Cerebellar cortex (tissue), 1 donor: ENCODE results near the gene RAB5B.
"Not testable (repeated sequence)": the region's sequence is repeated elsewhere in the genome, so short reads cannot be mapped to it uniquely, and the experiment has no call there.

Experiments
- DNase-seq: peaks from one replicate; pipeline ENCODE4 v3.0.0-alpha.2; 2015; ENCODE audit warnings: low spot score

The RAB5B gene

DNA sequence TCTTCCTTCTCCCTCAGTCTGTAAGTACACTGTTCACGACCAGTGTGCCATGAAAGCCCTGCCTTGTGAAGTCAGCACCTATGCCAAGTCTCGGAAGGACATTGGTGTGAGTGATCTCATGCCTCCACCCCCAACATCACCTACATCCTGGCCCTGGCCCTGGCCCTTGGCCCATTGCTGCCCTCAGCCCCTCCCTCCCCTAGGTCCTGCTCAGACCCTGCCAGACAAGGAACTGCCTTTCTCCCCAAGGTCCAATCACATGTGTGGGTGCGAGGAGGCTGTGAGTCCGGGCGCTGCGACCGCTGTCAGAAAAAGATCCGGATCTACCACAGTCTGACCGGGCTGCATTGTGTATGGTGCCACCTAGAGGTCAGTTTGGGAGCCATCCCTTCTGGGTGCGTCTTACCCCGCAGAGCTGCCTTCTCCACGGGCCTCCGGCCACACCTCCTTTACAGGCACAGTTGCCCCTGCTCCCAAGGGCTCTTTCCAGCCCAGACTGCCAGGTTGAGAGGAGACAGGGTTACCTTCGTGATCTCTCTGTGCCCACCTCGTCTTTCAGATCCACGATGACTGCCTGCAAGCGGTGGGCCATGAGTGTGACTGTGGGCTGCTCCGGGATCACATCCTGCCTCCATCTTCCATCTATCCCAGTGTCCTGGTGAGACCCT lies 33.7 kb upstream of the RAB5B start:
- DNase-seq: peak; percentile 87

DNA sequence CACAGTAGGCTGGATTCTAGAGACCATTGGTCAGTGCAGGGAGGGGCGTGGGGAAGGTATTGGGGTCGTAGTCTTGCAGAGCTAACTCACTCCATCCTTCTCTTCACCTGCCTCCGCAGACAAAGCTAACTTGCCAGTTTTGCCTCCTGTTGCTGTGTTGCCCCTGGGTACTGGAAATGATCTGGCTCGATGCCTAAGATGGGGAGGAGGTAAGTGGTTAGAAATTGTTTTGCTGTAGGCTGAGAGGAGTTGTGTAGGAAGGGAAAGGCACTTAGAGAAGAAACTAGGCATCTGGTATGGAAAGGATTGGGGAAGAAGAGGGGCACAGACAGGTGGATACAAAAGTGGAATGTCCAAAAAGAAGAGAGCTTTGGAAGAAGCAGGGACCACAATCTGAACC lies 31.8 kb upstream of the RAB5B start:
- no peak for DNase-seq

DNA sequence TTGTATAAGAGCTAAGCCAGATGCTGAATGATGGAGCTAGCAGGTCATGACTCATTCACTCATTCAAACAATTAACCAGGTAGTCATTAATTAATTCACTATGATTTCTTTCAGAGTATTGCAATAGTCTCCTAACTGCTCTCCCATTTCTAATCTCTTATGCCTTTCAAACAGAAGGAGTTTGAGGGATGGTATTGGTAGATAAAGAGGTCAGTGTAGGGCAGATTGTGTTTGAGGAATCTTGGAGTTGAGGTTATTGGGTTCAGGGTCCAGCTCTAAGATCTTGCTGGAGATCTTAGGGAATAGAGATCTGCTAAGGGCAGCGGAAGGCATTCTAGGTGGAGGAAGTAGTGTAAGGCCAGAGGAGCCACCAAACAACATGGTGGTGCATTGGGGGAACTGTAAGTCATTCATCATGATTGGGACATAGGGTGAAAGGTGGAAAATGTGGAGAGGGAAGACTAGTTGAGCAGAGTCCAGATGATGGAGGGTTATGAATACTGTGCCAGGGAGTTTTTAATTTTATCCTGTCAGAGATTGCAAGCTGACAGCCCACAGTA lies 31.2 kb upstream of the RAB5B start:
- DNase-seq: no peak

DNA sequence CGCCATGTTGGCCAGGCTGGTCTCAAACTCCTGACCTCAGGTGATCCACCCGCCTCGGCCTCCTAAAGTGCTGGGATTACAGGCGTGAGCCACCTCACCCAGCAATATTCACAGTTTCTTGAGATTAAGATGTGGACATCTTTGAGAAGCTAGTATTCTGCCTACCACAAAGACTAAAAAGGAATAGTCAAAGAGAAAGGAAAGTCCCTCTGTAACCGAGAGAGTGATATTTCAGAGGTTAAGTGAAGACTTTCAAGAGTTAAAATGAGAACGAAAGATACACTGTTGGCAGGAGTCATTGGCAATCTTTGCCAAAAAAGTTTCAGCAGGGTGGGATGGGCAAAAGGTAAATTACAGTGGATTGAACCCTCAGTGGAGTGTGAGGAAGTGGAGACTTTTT lies 27.3 kb upstream of the RAB5B start:
- DNase-seq: no peak

DNA sequence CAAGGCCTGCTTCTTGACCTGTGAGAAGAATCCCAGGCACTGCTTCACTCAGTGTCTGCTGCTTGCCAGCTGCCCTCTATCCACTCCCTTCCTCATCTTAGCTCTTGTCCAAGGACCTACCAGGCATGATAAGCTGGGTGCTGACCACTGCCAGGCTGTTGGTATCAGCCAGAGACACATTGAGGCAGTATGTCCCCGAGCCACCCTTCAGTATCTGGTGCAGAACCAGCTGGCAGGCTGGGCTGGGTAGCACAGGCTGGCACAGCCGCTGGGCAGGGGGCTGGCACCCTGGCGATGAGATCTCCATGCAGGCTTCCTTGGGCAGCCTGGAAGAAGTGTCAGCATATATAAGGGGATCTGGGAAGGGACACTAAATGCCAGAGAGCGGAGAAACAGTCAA lies 18.5 kb upstream of the RAB5B start:
- no peak for DNase-seq

DNA sequence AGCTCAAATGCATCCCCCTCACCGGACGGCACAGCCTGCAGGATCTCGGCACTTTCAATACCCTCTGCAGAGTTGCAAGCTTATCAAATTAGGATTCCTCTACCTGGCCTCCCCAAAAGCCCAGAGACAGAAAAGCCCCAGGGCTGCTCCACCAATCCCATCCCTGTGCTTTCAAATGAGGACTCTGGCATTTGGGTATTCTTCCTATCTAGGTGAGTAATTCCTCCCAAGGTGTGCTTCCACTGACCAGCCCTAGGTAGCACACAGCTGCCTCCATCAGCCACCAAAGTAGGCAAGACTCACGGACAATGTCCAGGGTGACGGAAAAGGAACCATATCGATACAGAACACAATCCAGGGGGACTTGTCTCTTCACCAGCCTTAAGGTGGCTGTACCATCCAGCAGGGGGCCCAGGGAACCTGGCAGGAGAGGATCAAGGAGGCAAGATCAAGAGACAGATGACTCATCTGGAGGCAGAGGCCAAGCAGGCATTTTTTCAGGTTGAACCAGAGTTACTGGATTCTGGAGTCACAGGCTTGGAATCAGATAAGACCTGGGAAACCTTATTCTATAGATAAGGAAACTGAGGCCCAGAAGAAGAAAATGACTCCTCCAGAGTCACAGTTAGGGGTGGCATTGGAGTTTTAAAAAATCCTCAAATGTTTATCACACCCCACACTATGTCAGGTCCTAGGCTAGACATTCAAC lies 17.9 kb upstream of the RAB5B start:
- DNase-seq: no peak

DNA sequence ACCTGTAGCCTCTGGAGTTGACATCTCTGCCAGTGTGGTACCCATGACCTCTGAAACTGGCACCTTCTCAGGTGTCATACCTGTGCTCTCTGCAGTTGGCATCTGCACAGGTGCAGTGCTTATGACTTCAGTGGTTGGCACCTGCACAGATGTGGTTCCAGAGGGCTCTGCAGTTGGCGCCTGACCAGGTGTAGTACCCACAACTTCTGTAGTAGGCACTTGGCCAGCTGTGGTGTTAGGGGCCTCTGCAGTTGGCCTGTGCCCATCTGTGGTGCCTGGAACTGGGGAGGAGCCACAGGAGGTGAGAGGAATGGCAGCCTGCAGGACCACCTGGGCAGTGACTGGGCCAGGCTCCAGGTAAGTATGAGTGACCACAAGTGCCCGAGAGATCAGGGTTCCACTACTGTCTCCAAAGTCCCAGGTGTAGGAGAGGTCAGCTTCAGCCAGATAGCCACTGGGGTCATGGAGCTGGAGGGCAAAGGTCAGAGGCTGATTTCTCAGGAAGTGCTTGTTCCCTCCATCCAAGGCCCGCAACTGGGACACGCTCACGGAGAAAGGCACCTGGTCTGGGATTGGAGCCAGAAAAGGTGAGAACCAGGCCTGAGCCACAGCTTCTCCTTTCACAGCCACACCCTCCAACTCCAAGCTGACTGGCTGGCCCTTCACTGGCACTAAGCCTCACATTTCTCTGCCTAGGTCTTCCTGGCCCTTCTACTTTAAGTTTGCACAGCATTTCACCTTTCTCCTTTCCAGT lies 16.6 kb upstream of the RAB5B start:
- DNase-seq: no peak

DNA sequence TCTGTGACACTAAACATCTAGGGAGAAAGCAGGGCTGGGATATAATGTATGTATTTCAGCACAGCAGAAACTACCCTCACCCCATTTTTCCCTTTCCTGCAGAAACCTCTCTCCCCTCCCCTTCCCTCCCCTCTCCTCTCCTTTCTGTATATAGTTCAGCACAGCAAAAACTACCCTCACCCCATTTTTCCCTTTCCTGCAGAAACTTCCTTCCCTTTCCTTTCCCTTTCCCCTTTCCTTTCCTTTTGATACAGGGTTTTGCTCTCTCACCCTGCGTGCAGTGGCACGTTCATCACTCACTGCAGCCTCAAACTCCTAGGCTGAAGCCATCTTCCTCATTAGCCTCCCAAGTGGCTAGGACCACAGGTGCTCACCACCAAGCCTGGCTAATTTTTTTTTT lies 10.1 kb upstream of the RAB5B start:
- DNase-seq: no peak

DNA sequence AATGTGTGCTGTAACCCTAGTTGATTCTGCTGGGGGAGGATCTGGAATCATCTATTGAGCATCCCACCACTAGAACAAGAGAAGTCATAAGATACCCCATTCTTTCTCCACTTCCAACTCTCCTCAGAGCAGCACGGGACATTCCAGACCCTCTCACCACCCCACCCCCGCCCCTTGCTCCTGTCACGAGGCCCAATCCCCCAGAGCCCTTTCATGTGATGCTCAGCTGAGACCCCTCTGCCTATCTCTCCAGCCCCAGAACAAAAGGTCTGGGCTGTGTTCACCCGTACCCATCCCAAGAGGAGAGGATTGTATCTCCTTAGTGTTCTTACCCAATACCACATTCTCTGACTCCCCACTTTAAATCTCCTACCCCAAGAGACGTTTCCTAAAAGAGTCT lies 8.6 kb upstream of the RAB5B start:
- no peak for DNase-seq

DNA sequence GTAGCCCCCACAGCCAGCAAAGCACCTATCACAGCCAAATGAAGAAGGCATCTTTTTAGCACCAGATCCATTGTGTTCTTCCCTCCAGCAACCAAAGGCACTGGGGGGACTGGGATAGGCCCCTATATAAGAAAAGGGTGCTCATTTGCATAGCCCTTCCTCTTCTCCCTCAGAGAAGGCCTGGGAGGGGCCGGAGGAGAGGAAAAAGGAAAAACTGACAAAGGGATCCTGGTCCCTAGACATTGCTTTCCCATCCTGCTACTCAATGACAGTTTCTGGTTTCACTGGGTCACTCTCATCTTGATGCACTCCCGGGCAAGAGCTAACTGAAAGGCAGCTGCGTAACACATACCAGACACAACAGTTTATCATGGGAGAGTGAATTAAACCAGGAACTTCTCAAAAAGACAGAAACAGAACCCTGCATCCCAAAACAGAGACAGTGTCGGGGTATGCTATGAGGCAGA lies 7.9 kb upstream of the RAB5B start, which contains the start of gene PMEL:
Gene PMEL, minus strand, starts transcription at position 102 of the 467 bp plus-strand sequence. Its CDS starts 31 bp downstream, at position 71.
- peak; percentile 24 for DNase-seq

DNA sequence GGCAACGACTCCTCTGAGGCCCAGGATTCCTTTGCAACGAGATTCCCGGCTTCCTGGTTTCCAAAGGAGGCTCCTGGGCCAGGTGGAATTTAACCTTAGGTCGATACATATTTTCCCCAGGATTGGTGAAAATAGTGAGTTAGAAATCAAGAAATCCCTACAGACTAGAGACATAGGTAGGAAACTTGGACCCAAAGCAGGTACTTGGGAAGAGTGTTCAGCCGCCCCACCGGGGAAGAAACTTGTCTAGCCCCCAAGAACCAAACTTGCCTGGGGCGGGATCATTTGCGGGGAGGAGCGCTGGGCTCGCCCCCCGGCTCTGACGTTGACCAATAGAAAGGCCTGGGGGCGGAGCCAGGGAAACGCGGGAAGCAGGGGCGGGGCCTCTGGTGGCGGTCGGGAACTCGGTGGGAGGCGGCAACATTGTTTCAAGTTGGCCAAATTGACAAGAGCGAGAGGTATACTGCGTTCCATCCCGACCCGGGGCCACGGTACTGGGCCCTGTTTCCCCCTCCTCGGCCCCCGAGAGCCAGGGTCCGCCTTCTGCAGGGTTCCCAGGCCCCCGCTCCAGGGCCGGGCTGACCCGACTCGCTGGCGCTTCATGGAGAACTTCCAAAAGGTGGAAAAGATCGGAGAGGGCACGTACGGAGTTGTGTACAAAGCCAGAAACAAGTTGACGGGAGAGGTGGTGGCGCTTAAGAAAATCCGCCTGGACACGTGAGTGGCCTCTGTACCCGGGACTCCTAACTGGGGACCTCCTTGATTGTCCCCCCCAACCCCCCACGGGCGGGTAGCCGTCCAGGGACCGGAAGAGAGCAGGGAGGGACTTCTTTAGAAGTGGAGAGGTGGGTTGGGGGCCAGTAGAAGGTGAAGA lies 7.2 kb upstream of the RAB5B start, which contains the start of gene CDK2:
Gene CDK2, plus strand, starts transcription at position 423 of the 874 bp plus-strand sequence. Its CDS starts 179 bp downstream, at position 602.
- DNase-seq: peak; percentile 84

DNA sequence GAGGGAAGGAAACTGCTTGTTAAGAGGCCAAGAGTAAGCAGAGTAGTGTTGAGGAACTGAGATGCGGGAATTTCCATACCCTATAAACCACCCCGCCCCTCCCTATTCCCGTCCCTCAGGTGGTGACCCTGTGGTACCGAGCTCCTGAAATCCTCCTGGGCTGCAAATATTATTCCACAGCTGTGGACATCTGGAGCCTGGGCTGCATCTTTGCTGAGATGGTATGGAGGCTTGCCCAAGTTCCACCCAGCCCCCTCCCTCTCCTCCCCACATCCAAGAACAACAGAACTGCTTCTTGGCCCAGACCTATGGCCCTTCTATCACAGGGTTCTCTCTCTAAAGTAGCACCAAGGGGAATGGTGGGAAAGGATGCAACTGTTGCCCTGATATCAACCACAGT lies 4.5 kb upstream of the RAB5B start:
- no peak for DNase-seq

DNA sequence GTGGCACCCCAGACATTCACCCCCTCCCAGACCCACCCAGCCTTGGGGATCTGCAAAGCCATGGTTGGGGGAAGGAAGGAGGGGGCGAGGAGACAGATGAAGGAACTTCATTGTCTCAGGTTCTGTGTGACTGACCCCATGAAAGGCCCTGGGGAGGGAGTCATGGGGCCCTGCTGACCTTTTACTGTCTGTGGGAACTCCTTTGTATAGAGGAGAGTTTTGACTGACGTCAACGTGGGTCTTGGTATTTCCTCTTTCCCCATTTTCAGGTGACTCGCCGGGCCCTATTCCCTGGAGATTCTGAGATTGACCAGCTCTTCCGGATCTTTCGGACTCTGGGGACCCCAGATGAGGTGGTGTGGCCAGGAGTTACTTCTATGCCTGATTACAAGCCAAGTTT lies 3.1 kb upstream of the RAB5B start:
- no peak for DNase-seq

DNA sequence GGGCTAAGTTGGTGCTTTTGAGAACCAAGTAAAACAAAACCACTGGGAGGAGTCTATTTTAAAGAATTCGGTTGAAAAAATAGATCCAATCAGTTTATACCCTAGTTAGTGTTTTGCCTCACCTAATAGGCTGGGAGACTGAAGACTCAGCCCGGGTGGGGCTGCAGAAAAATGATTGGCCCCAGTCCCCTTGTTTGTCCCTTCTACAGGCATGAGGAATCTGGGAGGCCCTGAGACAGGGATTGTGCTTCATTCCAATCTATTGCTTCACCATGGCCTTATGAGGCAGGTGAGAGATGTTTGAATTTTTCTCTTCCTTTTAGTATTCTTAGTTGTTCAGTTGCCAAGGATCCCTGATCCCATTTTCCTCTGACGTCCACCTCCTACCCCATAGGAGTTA lies 1.8 kb upstream of the RAB5B start:
- peak; percentile 21 for DNase-seq

DNA sequence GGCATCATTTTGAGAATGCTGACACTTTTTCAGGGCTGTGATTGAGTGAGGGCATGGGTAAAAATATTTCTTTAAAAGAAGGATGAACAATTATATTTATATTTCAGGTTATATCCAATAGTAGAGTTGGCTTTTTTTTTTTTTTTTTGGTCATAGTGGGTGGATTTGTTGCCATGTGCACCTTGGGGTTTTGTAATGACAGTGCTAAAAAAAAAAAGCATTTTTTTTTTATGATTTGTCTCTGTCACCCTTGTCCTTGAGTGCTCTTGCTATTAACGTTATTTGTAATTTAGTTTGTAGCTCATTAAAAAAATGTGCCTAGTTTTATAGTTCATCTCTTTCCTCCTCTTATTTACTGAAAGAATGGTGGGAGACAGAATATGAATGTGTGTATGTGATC lies 1.4 kb upstream of the RAB5B start:
- no peak for DNase-seq

DNA sequence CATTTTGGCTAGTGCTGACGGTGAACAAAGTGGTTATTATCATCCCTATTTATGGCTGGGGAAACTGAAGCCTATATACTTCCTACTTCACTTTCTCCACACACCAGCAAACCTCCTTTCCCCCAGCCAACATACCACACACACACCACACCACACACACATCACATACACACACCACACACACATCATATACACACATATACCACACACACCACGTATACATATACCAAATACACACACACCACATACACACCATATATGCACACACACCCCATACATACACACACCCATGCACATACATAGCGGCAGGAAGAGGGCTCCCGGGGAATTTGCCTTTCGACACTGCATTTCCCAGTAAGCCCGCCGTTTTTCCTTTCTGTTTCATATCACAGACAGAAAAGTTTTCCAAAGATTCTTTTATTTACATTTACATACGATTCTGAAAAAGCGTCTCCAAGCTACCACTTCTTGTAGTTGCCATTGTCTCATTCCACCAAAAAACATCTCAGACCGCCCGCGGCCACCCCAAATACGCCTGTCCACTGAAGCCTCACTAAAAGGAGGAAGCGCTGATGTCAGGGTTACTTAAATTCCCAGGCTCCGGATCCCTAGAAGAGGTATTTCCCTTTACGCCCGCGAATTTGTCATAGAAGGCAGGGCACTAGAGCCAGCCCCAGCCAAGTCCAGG lies 823 bp upstream of the RAB5B start:
- no peak for DNase-seq

DNA sequence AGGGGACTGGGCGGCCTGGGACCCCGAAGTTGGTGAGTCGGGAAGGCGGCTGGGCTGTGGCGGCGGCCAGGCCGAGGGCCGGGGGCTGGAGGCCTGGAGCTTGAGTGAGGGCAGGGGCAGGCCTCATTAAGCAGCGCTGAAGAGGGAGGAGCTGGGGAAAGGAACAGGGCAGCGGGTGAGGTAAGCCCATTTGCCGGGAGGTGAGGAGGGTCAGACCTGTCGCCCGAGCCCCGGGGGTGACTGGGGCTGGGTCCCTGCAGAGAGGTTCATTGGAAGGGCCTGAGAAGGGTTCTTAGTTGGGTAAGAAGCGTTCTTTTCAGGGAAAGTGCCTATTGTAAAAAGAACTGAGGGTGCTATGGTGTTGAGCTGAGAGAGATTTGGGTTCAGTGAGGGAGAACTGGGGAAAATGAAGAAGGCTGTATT lies 441 bp downstream of the RAB5B start:
- peak; percentile 44 for DNase-seq

DNA sequence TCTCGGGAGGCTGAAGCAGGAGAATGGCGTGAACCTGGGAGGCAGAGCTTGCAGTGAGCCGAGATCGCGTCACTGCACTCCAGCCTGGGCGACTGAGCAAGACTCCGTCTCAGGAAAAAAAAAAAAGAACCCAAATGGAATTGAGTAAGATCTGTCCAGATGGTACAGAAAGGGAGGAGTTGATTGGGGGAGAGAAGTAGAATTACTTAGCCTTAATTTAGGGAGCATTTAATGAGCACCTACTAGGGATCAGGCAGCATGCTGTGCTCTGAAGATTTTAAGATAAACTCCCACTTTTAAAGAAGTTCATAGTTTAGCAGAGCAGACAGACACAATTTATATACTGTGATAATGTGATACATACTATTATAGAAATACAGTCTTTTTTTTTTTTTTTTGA lies 4.5 kb downstream of the RAB5B start:
- DNase-seq: no peak

DNA sequence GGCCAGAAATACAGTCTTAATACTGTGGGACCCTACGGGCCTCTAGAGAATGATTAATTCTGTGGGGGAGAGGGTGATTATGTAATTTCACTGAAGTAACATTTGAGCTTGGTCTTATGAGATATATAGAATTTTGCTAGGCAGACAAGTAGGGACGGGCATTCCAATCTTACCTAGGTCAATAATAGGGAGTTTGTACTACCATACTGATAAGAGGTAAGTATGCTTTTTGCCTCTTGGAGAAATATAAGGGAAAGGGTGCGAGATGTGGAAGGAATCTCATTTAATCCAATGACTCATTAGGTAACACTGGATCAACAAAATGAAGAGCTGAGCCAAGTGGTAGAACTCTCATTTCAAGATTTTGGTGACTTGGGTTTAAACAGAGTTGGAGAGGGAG lies 5.2 kb downstream of the RAB5B start:
- no peak for DNase-seq

DNA sequence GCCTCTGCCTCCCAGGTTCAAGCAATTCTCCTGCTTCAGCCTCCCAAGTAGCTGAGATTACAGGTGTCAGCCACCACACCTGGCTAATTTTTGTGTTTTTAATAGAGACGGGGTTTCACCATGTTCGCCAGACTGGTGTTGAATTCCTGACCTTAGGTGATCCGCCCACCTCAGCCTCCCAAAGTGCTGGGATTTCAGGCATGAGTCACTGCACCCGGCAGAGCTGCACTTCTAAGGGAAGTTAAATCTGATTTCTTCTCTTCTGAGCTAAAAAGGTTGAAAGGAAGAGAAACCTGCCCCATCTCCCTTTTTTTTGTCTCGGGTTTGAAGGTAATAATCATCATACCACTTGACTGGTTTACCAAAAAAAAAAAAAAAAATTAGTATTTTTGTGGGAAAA lies 8.0 kb downstream of the RAB5B start:
- not testable (repeated sequence) for DNase-seq
